ENCODE measurements around the gene RORC. TPM values are rescaled to one million over a fixed set of nuclear protein-coding genes. Genes with fewer than 3 reads are reported as not detected.

The RORC gene
- total and polyA plus RNA-seq, 8 donors = 11.9 to 36.7 (median 23.1) TPM

GRCh38 chr1:151756291-151756690 is 75.3 kb downstream of the RORC start:
- TF ChIP-seq CTCF (IDR thresholded peaks at IDR 0.05) = no peak
- ATAC-seq (no peak), FAIRE-seq (no peak), DNase-seq (no peak)
- H3K27me3 ChIP-seq = no peaks in the 10 kb centered on the region
- no peak overlapping the region for H3K27ac ChIP-seq
- no peaks in the 10 kb centered on the region for H3K4me1 ChIP-seq
- intact Hi-C loops (cut with DNase I) = no loop called here
- no peak overlapping the region for H3K4me3 ChIP-seq
- peaks cover 0 to 20% (median 10%) of the 10 kb centered on the region in 3 donors for H3K36me3 ChIP-seq
- 45 to 57% methylated on average over 1 of the region's 1 CpG for WGBS, 2 donors
- no peaks in the 10 kb centered on the region for H3K9me3 ChIP-seq

Other genes with a start within 250 kb of the RORC start
- 10 to 100 TPM; 10.2 to 23.4 (median 13.0) TPM for gene SNX27, start 219.8 kb downstream of the RORC start, total RNA-seq
- 1 to 10 TPM; 5.9 to 6.5 TPM for gene SNX27, start 219.8 kb downstream of the RORC start, polyA plus RNA-seq
- 1 to 10 TPM; 1.1 to 8.6 (median 3.6) TPM for gene CELF3, start 115.0 kb downstream of the RORC start, total RNA-seq
- gene CELF3, start 115.0 kb downstream of the RORC start, polyA plus RNA-seq = 10 to 100 TPM; 39.2 to 76.3 TPM
- under 1 TPM in 4 of 6 donors, not detected in 2; 0.56 to 0.69 (median 0.63) TPM for gene RIIAD1, start 110.3 kb downstream of the RORC start, total RNA-seq
- 1 to 10 TPM; 3.7 to 7.5 TPM for gene RIIAD1, start 110.3 kb downstream of the RORC start, polyA plus RNA-seq
- 10 to 100 TPM; 21.8 to 27.9 (median 24.6) TPM for gene MRPL9, start 68.3 kb downstream of the RORC start, total RNA-seq
- 10 to 100 TPM; 47.0 to 61.9 TPM for gene MRPL9, start 68.3 kb downstream of the RORC start, polyA plus RNA-seq
- gene TDRKH, start 41.3 kb downstream of the RORC start, total RNA-seq = 1 to 10 TPM; 2.6 to 7.5 (median 4.1) TPM
- 1 to 10 TPM; 2.6 to 4.2 TPM for gene TDRKH, start 41.3 kb downstream of the RORC start, polyA plus RNA-seq
- under 1 TPM; 0.15 to 0.52 (median 0.26) TPM for gene LINGO4, start 26.4 kb downstream of the RORC start, total RNA-seq
- under 1 TPM; 0.27 to 0.89 TPM for gene LINGO4, start 26.4 kb downstream of the RORC start, polyA plus RNA-seq
- gene C2CD4D, start 8.0 kb upstream of the RORC start, total RNA-seq = 1 to 10 TPM in 1 of 6 donors, under 1 TPM in 5; 0.35 to 1.2 (median 0.59) TPM
- under 1 TPM; 0.40 to 0.68 TPM for gene C2CD4D, start 8.0 kb upstream of the RORC start, polyA plus RNA-seq
- under 1 TPM in 1 of 6 donors, not detected in 5; 0.17 TPM for gene THEM5, start 21.9 kb upstream of the RORC start, total RNA-seq
- gene THEM5, start 21.9 kb upstream of the RORC start, polyA plus RNA-seq = not detected
- gene THEM4, start 77.7 kb upstream of the RORC start, total RNA-seq = 10 to 100 TPM in 1 of 6 donors, 1 to 10 TPM in 5; 6.1 to 11.3 (median 8.0) TPM
- gene THEM4, start 77.7 kb upstream of the RORC start, polyA plus RNA-seq = 10 to 100 TPM; 17.8 to 27.8 TPM
- gene S100A10, start 162.1 kb upstream of the RORC start, total RNA-seq = 100 to 1,000 TPM in 2 of 6 donors, 10 to 100 TPM in 4; 34.3 to 211 (median 74.6) TPM
- 100 to 1,000 TPM; 203 to 269 TPM for gene S100A10, start 162.1 kb upstream of the RORC start, polyA plus RNA-seq
- gene S100A11, start 205.2 kb upstream of the RORC start, total RNA-seq = 100 to 1,000 TPM in 2 of 6 donors, 10 to 100 TPM in 4; 23.6 to 291 (median 61.9) TPM
- 100 to 1,000 TPM; 239 to 433 TPM for gene S100A11, start 205.2 kb upstream of the RORC start, polyA plus RNA-seq

Measured in pancreas (tissue), 10 donors.